Colon (tissue), 2 donors: Measurements from ENCODE around the gene SERINC3.
"Not testable (repeated sequence)": the region's sequence is repeated elsewhere in the genome, so short reads cannot be mapped to it uniquely, and the experiment has no call there.

Source experiments
- FAIRE-seq: peaks from 2 replicates; lab custom pipeline; 2012; peaks lifted over from hg19 to GRCh38; lab: Jason Lieb, UNC
- donor health status: control.
- donor health status: control.

SERINC3 gene

GRCh38 chr20:44521484-44522481 is at the start of gene SERINC3:
Gene SERINC3 (minus strand): TSS chr20:44522070. CDS start chr20:44521951, 119 bp downstream.
- peak; percentile 18 for FAIRE-seq

- no peak for FAIRE-seq
These were observed 49.6 kb upstream of the SERINC3 start for GRCh38 chr20:44571362-44571988.

GRCh38 chr20:44570367-44570766 is 48.5 kb upstream of the SERINC3 start:
- no peak for FAIRE-seq

- FAIRE-seq: no peak
These were observed 44.9 kb upstream of the SERINC3 start for GRCh38 chr20:44566811-44567210.

GRCh38 chr20:44566018-44566417 is 44.1 kb upstream of the SERINC3 start:
- FAIRE-seq: no peak

- no peak for FAIRE-seq
These were observed 40.0 kb upstream of the SERINC3 start for GRCh38 chr20:44561876-44562275.

- not testable (repeated sequence) for FAIRE-seq
These were observed 38.9 kb upstream of the SERINC3 start for GRCh38 chr20:44560818-44561217.

GRCh38 chr20:44560229-44560628 is 38.4 kb upstream of the SERINC3 start:
- FAIRE-seq: no peak

- FAIRE-seq: no peak
These were observed 37.4 kb upstream of the SERINC3 start for GRCh38 chr20:44559302-44559701.

- FAIRE-seq: no peak
These were observed 31.4 kb upstream of the SERINC3 start for GRCh38 chr20:44552950-44553908.

GRCh38 chr20:44552568-44552949 is 30.7 kb upstream of the SERINC3 start:
- no peak for FAIRE-seq

GRCh38 chr20:44552050-44552449 is 30.2 kb upstream of the SERINC3 start:
- FAIRE-seq: no peak

- FAIRE-seq: no peak
These were observed 27.3 kb upstream of the SERINC3 start for GRCh38 chr20:44549123-44549522.

- FAIRE-seq: no peak
These were observed 25.5 kb upstream of the SERINC3 start for GRCh38 chr20:44547419-44547818.

GRCh38 chr20:44544263-44544662 is 22.4 kb upstream of the SERINC3 start:
- no peak for FAIRE-seq

- no peak for FAIRE-seq
These were observed 21.5 kb upstream of the SERINC3 start for GRCh38 chr20:44543358-44543757.

- FAIRE-seq: no peak
These were observed 21.0 kb upstream of the SERINC3 start for GRCh38 chr20:44542890-44543289.

GRCh38 chr20:44541992-44542391 is 20.1 kb upstream of the SERINC3 start:
- no peak for FAIRE-seq

- FAIRE-seq: no peak
These were observed 19.0 kb upstream of the SERINC3 start for GRCh38 chr20:44540834-44541233.

GRCh38 chr20:44537993-44538392 is 16.1 kb upstream of the SERINC3 start:
- FAIRE-seq: no peak

- FAIRE-seq: peak; percentile 53
These were observed 14.3 kb upstream of the SERINC3 start for GRCh38 chr20:44536175-44536574.

GRCh38 chr20:44533928-44534327 is 12.1 kb upstream of the SERINC3 start:
- FAIRE-seq: no peak
